Caco-2 (cell line): Measurements from ENCODE around the gene CDC34. TPM values are rescaled to one million over a fixed set of nuclear protein-coding genes. Genes with fewer than 3 reads are reported as not detected.
A peak's percentile ranks its signal among the peaks of the same experiment; 100 is the strongest.

Experiments used
- BruUV-seq: library from RNA; stranded (reverse); fragments of 400-500 nt; replicated peaks from 2 replicates; lab custom pipeline; 2021; lab: Mats Ljungman, UMichigan
- CTCF ChIA-PET: fragments of 300-600 bp; sonication (Branson Sonifier 250); formaldehyde crosslinking; loops from one replicate; lab custom pipeline; 2022; ENCODE audit warnings: antibody characterized with exemption; lab: Charles Lee
- POLR2A ChIA-PET: fragments of 300-600 bp; sonication (Branson Sonifier 250); formaldehyde crosslinking; loops from one replicate; lab custom pipeline; 2022; ENCODE audit warnings: antibody characterized with exemption; lab: Charles Lee
- DNase-seq, 2 experiments: peaks; one replicate each; pipeline versions ENCODE4 v3.0.0 to v3.0.0-alpha.2; 2020 to 2022
- H3K27me3 ChIP-seq: replicated peaks from 2 replicates; pipeline ENCODE4 v1.6.0; 2011; ENCODE audit warnings: low read length; ENCODE audit not compliant: control insufficient read depth, insufficient read depth
- H3K36me3 ChIP-seq: 2 replicates; pipeline ENCODE4 v1.5.1; 2011; ENCODE audit warnings: low read length; ENCODE audit not compliant: control insufficient read depth, insufficient read depth
- H3K4me1 ChIP-seq: fragments of 250-450 bp; sonication (Bioruptor Pico); 2 replicates; pipeline ENCODE4 v1.5.1; 2020; ENCODE audit warnings: mild to moderate bottlenecking
- H3K4me3 ChIP-seq: 2 replicates; pipeline ENCODE4 v1.5.1; 2011; ENCODE audit warnings: low read depth, mild to moderate bottlenecking, control low read depth, low read length
- H3K9me3 ChIP-seq: fragments of 250-450 bp; sonication (Bioruptor Pico); 2 replicates; pipeline ENCODE4 v1.5.1; 2020; ENCODE audit warnings: mild to moderate bottlenecking, moderate library complexity
- H3K27ac Mint-ChIP-seq: one replicate; pipeline ENCODE4 v1.8.0; 2022; ENCODE audit warnings: mixed read lengths; ENCODE audit not compliant: unreplicated experiment
- H3K27me3 Mint-ChIP-seq: one replicate; pipeline ENCODE4 v1.8.0; 2022; ENCODE audit warnings: mixed read lengths; ENCODE audit not compliant: insufficient read depth, unreplicated experiment
- H3K36me3 Mint-ChIP-seq: one replicate; pipeline ENCODE4 v1.8.0; 2022; ENCODE audit warnings: mild to moderate bottlenecking, mixed read lengths; ENCODE audit not compliant: insufficient read depth, unreplicated experiment
- H3K4me1 Mint-ChIP-seq: one replicate; pipeline ENCODE4 v1.8.0; 2022; ENCODE audit warnings: low read depth, mixed read lengths; ENCODE audit not compliant: unreplicated experiment
- H3K4me3 Mint-ChIP-seq: one replicate; pipeline ENCODE4 v1.8.0; 2022; ENCODE audit warnings: mild to moderate bottlenecking, moderate library complexity, mixed read lengths; ENCODE audit not compliant: unreplicated experiment
- H3K9me3 Mint-ChIP-seq: one replicate; pipeline ENCODE4 v1.8.0; 2022; ENCODE audit warnings: mixed read lengths; ENCODE audit not compliant: unreplicated experiment
- intact Hi-C: fragments of 100-400 bp; cut with micrococcal nuclease; formaldehyde crosslinking; loops from one replicate; pipeline ENCODE4 v1.10.0; 2022; ENCODE audit not compliant: unreplicated experiment
- total RNA-seq: library from RNA; stranded (reverse); gene quantifications from 2 replicates; pipeline ENCODE4 v1.2.3, GENCODE V29; 2022
- TF ChIP-seq, protein P1 (sequence below), 2 experiments: fragments of 200-600 bp in 1 of 2; IDR thresholded peaks; 1 replicate in 1 of 2; 2 replicates in 1 of 2; pipeline versions ENCODE4 v1.5.1 to v1.8.0; 2011 to 2022; ENCODE audit warnings: antibody characterized with exemption in 1 of 2, control low read depth in 1 of 2, inconsistent platforms in 1 of 2, low read depth in 1 of 2, low read length in 1 of 2, mild to moderate bottlenecking in 1 of 2, moderate library complexity in 1 of 2; ENCODE audit not compliant: insufficient read depth in 1 of 2, severe bottlenecking in 1 of 2, unreplicated experiment in 1 of 2

CDC34 gene
- total RNA-seq, 1 experiment from 2014 or later = 129 TPM

DNA sequence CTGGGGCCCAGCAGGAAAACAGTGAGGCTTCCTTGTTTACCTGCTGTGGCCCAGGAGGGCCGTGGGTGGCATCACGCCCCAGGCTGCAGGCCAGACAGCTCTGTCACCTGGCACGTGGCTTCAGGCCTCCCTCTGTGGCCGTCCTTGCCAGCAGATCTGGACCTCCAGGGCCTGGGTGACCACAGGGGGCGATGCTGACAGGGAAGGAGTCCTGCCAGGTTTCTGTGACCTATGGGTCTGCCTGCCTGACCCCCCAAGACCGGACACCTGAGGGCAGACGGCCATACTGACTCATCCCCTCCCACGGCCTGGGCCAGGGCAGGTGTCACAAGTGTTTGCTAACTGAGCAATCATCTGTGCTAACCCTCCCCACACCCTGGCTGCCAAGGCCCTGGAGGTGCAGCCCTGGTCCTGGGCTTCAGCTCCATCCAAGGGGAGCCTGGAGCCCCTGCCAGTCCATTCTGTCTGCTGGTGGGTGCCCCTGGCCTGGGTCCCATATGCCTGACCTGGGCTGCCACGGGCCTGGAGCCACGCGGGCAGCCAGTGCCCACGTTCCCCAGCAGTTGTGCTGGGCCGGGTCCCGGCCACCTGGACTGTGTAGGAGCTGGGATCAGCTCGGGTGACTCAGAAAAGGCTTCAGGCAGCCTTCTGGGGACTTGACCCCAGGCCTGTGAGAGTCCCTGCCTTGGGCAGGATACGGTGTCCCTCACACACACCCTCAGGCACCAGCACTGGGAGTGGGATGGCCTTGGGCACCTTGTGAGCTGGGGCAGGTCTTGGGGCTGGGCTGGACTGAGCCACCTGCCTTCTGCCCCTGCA, 3.7 kb downstream of the CDC34 start:
- peaks cover 16% of the 10 kb centered on the region for H3K4me1 ChIP-seq
- H3K4me1 Mint-ChIP-seq = no peaks in the 10 kb centered on the region
- no peak overlapping the region for H3K4me3 ChIP-seq
- peak overlapping the region; percentile 54 for H3K4me3 Mint-ChIP-seq
- TF ChIP-seq, protein P1, sequence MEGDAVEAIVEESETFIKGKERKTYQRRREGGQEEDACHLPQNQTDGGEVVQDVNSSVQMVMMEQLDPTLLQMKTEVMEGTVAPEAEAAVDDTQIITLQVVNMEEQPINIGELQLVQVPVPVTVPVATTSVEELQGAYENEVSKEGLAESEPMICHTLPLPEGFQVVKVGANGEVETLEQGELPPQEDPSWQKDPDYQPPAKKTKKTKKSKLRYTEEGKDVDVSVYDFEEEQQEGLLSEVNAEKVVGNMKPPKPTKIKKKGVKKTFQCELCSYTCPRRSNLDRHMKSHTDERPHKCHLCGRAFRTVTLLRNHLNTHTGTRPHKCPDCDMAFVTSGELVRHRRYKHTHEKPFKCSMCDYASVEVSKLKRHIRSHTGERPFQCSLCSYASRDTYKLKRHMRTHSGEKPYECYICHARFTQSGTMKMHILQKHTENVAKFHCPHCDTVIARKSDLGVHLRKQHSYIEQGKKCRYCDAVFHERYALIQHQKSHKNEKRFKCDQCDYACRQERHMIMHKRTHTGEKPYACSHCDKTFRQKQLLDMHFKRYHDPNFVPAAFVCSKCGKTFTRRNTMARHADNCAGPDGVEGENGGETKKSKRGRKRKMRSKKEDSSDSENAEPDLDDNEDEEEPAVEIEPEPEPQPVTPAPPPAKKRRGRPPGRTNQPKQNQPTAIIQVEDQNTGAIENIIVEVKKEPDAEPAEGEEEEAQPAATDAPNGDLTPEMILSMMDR (IDR thresholded peaks at IDR 0.05; ENCODE audit: insufficient read depth in 1 of 2, low read depth in 1 of 2, low read length in 1 of 2, severe bottlenecking in 1 of 2, unreplicated experiment in 1 of 2) = peak in 1 of 2 experiments; percentile 13
- DNase-seq = peak in 1 of 2 experiments; percentile 66
- H3K27ac Mint-ChIP-seq = peak overlapping the region; percentile 57
- peaks cover 1% of the 10 kb centered on the region; the same call in 1 of the 2 replicates for H3K36me3 ChIP-seq
- intact Hi-C loops = no loop called here
- H3K27me3 Mint-ChIP-seq = no peaks in the 10 kb centered on the region
- POLR2A ChIA-PET = no interaction called here
- H3K36me3 Mint-ChIP-seq = peaks cover 40% of the 10 kb centered on the region
- BruUV-seq = no TSS peak
- CTCF ChIA-PET = no interaction called here
- H3K9me3 ChIP-seq = no peaks in the 10 kb centered on the region
- H3K27me3 ChIP-seq = no peaks in the 10 kb centered on the region
- no peaks in the 10 kb centered on the region for H3K9me3 Mint-ChIP-seq

DNA sequence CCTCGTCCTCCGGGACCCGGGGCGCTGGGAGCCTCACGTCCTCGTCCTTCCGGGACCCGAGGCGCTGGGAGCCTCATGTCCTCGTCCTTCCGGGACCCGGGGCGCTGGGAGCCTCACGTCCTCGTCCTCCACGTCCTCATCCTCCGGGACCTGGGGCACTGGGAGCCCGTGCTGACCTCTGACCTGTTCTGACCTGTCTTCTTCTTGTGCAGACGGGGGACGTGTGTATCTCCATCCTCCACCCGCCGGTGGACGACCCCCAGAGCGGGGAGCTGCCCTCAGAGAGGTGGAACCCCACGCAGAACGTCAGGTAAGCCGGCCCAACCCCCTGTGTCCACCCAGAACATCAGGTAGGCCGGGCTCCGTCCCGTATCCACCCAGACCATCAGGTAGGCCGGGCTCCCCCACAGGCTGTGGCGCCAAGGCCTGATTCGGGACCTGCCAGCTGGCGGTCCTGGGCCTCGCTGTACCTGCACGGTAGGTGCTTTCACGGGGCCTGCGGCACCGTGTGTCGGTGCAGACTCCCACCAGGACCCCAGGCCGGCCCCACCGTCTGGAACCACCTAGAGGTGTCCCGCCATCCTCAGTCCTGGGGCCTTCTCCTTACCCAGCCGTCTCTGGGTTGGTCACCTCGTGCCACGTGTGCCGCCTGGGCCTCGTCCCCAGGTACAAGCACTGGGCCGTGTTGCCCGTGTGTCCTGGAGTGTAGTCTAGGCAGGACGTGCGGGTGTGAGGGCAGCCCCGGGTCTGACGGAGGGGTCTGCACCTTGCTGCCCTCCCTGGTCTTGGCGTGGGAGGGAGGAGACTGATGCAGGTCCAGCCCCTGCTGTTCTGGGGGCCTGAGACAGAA, 4.7 kb downstream of the CDC34 start:
- no peaks in the 10 kb centered on the region for H3K27me3 ChIP-seq
- TF ChIP-seq, protein P1 (IDR thresholded peaks at IDR 0.05; ENCODE audit: insufficient read depth in 1 of 2, low read depth in 1 of 2, low read length in 1 of 2, severe bottlenecking in 1 of 2, unreplicated experiment in 1 of 2) = no peak
- no peaks in the 10 kb centered on the region for H3K9me3 ChIP-seq
- POLR2A ChIA-PET = no interaction called here
- intact Hi-C loops = no loop called here
- H3K36me3 ChIP-seq = peaks cover 1% of the 10 kb centered on the region; the same call in 1 of the 2 replicates
- no peak for DNase-seq
- BruUV-seq = no TSS peak
- no peak overlapping the region for H3K4me3 ChIP-seq
- Mint-ChIP-seq H3K27ac (no peak overlapping the region), H3K36me3 (peaks cover 40% of the 10 kb centered on the region), H3K4me1 (no peaks in the 10 kb centered on the region), H3K4me3 (no peak overlapping the region), H3K9me3 (no peaks in the 10 kb centered on the region), H3K27me3 (no peaks in the 10 kb centered on the region)
- CTCF ChIA-PET = no interaction called here
- peaks cover 12% of the 10 kb centered on the region; the same call in 1 of the 2 replicates for H3K4me1 ChIP-seq

DNA sequence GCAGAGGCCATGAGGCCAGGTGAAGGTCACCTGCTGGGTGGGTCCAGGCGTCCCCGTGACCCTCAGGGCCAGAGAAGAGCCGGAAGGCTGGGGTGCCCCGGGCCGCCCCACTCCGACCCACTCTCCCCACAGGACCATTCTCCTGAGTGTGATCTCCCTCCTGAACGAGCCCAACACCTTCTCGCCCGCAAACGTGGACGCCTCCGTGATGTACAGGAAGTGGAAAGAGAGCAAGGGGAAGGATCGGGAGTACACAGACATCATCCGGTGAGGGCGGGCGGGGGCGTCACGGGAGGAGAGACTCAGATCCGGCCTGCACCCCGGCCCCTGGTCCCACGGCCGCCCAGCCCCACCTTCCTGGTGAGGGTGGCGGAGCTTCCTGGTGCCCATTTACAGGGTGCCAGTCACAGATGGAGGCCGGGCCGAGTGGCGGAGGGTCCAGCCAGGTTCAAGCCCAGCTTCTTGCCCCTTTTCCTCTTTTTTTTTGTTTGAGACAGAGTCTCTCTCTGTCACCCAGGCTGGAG, 5.4 kb downstream of the CDC34 start:
- Mint-ChIP-seq H3K27me3 (no peaks in the 10 kb centered on the region), H3K9me3 (no peaks in the 10 kb centered on the region), H3K27ac (no peak overlapping the region), H3K36me3 (peaks cover 40% of the 10 kb centered on the region), H3K4me3 (no peak overlapping the region), H3K4me1 (no peaks in the 10 kb centered on the region)
- TF ChIP-seq, protein P1 (IDR thresholded peaks at IDR 0.05; ENCODE audit: insufficient read depth in 1 of 2, low read depth in 1 of 2, low read length in 1 of 2, severe bottlenecking in 1 of 2, unreplicated experiment in 1 of 2) = no peak
- H3K36me3 ChIP-seq = peaks cover 1% of the 10 kb centered on the region; the same call in 1 of the 2 replicates
- no peaks in the 10 kb centered on the region for H3K27me3 ChIP-seq
- no peak for DNase-seq
- H3K4me3 ChIP-seq = no peak overlapping the region
- H3K4me1 ChIP-seq = peaks cover 12% of the 10 kb centered on the region; the same call in 1 of the 2 replicates
- intact Hi-C loops = no loop called here
- CTCF ChIA-PET = no interaction called here
- POLR2A ChIA-PET = no interaction called here
- no peaks in the 10 kb centered on the region for H3K9me3 ChIP-seq
- no TSS peak for BruUV-seq
